PFSK-1 (cell line): ENCODE data around the gene GLCCI1.

Experiments
- FOXP2 ChIP-seq: optimal IDR thresholded peaks from 2 replicates; pipeline ENCODE3; 2011; ENCODE audit warnings: borderline replicate concordance, control low read depth, inconsistent platforms; ENCODE audit not compliant: insufficient read depth; ENCODE audit errors: extremely low read length, extremely low read depth
- POLR2AphosphoS5 ChIP-seq: IDR thresholded peaks from 2 replicates; pipeline ENCODE4 v1.6.1; 2012; ENCODE audit warnings: low read depth, mild to moderate bottlenecking, control low read depth, low read length, moderate library complexity
- SIN3A ChIP-seq: IDR thresholded peaks from 2 replicates; pipeline ENCODE4 v1.6.1; 2012; ENCODE audit warnings: mild to moderate bottlenecking, low read length, moderate library complexity, borderline replicate concordance; ENCODE audit not compliant: insufficient read depth
- TAF1 ChIP-seq: IDR thresholded peaks from 2 replicates; pipeline ENCODE4 v1.6.1; 2012; ENCODE audit warnings: low read length, control low read depth, borderline replicate concordance; ENCODE audit not compliant: insufficient read depth
- TF ChIP-seq, protein P1 (sequence below), 2 experiments: IDR thresholded peaks; 2 replicates each; pipeline versions ENCODE4 v1.6.1 to v1.8.0; 2011 to 2012; ENCODE audit warnings: low read depth in 2 of 2, low read length in 2 of 2, control low read depth in 1 of 2, inconsistent platforms in 1 of 2, mild to moderate bottlenecking in 1 of 2, moderate library complexity in 1 of 2; ENCODE audit not compliant: insufficient read depth in 1 of 2

The GLCCI1 gene

GRCh38 chr7:8065356-8065813, 96.8 kb downstream of the GLCCI1 start:
- no peak for TF ChIP-seq TAF1

- no peak for TF ChIP-seq FOXP2
- TF ChIP-seq POLR2AphosphoS5 = no peak
- TF ChIP-seq, protein P1, sequence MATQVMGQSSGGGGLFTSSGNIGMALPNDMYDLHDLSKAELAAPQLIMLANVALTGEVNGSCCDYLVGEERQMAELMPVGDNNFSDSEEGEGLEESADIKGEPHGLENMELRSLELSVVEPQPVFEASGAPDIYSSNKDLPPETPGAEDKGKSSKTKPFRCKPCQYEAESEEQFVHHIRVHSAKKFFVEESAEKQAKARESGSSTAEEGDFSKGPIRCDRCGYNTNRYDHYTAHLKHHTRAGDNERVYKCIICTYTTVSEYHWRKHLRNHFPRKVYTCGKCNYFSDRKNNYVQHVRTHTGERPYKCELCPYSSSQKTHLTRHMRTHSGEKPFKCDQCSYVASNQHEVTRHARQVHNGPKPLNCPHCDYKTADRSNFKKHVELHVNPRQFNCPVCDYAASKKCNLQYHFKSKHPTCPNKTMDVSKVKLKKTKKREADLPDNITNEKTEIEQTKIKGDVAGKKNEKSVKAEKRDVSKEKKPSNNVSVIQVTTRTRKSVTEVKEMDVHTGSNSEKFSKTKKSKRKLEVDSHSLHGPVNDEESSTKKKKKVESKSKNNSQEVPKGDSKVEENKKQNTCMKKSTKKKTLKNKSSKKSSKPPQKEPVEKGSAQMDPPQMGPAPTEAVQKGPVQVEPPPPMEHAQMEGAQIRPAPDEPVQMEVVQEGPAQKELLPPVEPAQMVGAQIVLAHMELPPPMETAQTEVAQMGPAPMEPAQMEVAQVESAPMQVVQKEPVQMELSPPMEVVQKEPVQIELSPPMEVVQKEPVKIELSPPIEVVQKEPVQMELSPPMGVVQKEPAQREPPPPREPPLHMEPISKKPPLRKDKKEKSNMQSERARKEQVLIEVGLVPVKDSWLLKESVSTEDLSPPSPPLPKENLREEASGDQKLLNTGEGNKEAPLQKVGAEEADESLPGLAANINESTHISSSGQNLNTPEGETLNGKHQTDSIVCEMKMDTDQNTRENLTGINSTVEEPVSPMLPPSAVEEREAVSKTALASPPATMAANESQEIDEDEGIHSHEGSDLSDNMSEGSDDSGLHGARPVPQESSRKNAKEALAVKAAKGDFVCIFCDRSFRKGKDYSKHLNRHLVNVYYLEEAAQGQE (IDR thresholded peaks at IDR 0.05; ENCODE audit: insufficient read depth in 1 of 2, low read depth in 2 of 2, low read length in 2 of 2) = no peak
- no peak for TF ChIP-seq SIN3A
- no peak for TF ChIP-seq TAF1
Measured at GRCh38 chr7:8068892-8069686, 100.5 kb downstream of the GLCCI1 start.

DNA sequence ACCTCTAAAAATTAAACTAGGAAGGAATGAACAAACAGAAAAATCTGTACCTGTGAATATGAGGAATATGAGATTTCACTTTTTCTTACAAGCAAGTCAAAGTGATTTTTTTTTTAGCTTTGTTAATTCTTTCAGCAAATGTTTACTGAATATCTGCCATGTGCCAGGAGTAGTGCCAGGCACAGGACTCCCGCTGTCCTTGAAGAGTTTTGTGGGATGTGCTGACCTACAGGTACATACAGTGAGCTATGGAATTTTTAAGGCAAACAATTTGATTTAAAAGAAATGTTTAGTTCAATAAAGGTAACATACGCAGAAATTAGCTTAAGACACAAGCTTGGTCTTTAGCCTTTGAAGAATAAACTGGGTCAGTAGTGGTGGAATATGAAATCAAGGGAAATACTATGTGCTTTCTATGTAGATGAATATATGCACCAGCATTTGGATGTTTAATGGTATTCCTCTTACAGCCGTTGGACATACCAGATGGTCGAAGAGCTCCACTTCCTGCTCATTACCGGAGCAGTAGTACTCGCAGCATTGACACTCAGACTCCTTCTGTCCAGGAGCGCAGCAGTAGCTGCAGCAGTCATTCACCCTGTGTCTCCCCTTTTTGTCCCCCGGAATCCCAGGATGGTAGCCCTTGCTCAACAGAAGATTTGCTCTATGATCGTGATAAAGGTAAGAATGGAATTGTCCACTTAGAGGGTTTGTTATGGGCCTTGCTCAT, 102.0 kb downstream of the GLCCI1 start:
- TF ChIP-seq, protein P1 (IDR thresholded peaks at IDR 0.05; ENCODE audit: insufficient read depth in 1 of 2, low read depth in 2 of 2, low read length in 2 of 2) = no peak
- TF ChIP-seq FOXP2 (no peak), POLR2AphosphoS5 (no peak), SIN3A (no peak), TAF1 (no peak)

DNA sequence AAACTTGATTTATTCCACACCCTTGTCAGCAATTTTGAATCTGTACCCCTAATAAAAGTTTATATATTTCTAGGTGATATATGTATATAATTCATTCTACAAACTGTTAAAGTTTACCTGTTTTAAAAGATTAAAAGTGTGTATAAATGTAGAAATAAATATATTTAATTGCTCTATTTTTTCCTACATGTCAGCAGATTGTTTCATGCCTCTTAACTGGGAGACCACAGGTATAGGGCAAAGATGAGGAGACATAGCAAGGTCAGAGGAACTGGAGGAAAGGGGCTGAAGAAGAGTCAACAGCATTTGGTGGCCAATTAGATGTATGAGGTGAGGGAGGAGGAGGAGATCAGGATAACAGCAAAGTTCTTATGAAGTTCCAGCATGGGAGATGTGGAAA, 109.8 kb downstream of the GLCCI1 start:
- no peak for TF ChIP-seq FOXP2
- TF ChIP-seq POLR2AphosphoS5 = no peak
- TF ChIP-seq, protein P1 (IDR thresholded peaks at IDR 0.05; ENCODE audit: insufficient read depth in 1 of 2, low read depth in 2 of 2, low read length in 2 of 2) = no peak
- no peak for TF ChIP-seq SIN3A

GRCh38 chr7:8082762-8083161, 114.2 kb downstream of the GLCCI1 start:
- TF ChIP-seq FOXP2 = no peak
- no peak for TF ChIP-seq TAF1
- TF ChIP-seq POLR2AphosphoS5 = no peak
- no peak for TF ChIP-seq SIN3A
- TF ChIP-seq, protein P1 (IDR thresholded peaks at IDR 0.05; ENCODE audit: insufficient read depth in 1 of 2, low read depth in 2 of 2, low read length in 2 of 2) = no peak
